ENCODE results near the gene KIAA1755. TPM values are rescaled to one million over a fixed set of nuclear protein-coding genes. Genes with fewer than 3 reads are reported as not detected.

The KIAA1755 gene
- polyA plus RNA-seq, 1 of the 3 experiments (the other 2 are of a cell fraction), result 0.54 TPM

DNA sequence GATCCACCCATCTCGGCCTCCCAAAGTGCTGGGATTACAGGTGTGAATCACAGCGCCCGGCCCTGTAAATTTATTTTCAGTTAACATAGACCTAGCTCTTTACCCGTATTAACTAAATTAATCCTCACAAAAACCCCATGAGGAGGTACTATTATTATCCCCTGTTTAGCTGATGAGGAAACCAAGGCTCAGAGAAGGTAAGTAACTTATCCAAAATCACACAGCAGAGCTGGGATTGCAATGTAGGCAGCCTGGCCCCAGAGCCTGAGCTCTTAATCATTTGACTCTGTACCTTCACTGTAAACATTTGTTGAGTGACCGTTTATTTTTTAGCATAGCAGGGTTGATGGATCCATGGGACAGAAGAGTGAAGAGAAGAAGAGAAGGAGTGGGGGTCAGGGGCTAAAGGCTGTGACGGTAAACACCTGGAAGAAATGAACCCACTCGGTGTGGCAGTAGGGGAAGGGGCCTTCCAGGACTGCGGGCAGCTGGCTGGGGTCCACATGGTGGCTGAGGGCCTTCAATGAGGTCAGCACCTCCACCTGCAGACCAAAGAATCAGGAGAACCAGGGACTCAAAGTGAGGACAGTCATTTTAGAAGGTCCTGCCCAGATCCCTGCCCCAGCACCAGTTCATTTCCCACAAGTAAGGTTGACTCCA is 35.2 kb downstream of the KIAA1755 start:
- Histone ChIP-seq H3K9ac (no peak overlapping the region), H4K20me1 (ENCODE audit: insufficient read depth) (no peaks in the 10 kb centered on the region), H3K27ac (ENCODE audit: low read depth in 2 of 2, low read length in 1 of 2) (no peak overlapping the region), H3K4me2 (no peak overlapping the region), H3K4me3 (ENCODE audit: low read depth in 2 of 2, low read length in 1 of 2) (no peak overlapping the region), H3K9me2 (no peaks in the 10 kb centered on the region), H3K79me2 (ENCODE audit: insufficient read depth) (no peaks in the 10 kb centered on the region), H3F3A (replicated peaks; ENCODE audit: insufficient read depth) (peaks cover 16% of the 10 kb centered on the region), H3K36me3 (replicated peaks in 1 of 2; ENCODE audit: control insufficient read depth in 1 of 2, insufficient read depth in 2 of 2, low read length in 1 of 2) (no peaks in the 10 kb centered on the region), H3K4me1 (ENCODE audit: control insufficient read depth in 1 of 2, insufficient read depth in 2 of 2, low read depth in 1 of 2, low read length in 1 of 2) (peaks cover 0 to 12% of the 10 kb centered on the region in 2 experiments; a peak in 1 of 4 replicates), H3K27me3 (ENCODE audit: insufficient read depth) (no peaks in the 10 kb centered on the region), H2AFZ (ENCODE audit: low read depth) (no peak overlapping the region), H3K9me3 (no peaks in the 10 kb centered on the region)
- DNase-seq, result no peak
- 81% methylated on average over 8 of the region's 8 CpGs for WGBS (ENCODE audit: low lambda C conversion rate)
- TF ChIP-seq POLR2AphosphoS5 (IDR thresholded peaks at IDR 0.05; ENCODE audit: low read depth, low read length), result no peak
- TF ChIP-seq FOSL2 (IDR thresholded peaks at IDR 0.05; ENCODE audit: borderline replicate concordance, low read depth), result no peak
- no peak for TF ChIP-seq FOXJ3 (CRISPR knock-in tag; IDR thresholded peaks at IDR 0.05)
- TF ChIP-seq SMC3 (IDR thresholded peaks at IDR 0.05; ENCODE audit: low read depth, low read length), result no peak
- TF ChIP-seq, protein P1, sequence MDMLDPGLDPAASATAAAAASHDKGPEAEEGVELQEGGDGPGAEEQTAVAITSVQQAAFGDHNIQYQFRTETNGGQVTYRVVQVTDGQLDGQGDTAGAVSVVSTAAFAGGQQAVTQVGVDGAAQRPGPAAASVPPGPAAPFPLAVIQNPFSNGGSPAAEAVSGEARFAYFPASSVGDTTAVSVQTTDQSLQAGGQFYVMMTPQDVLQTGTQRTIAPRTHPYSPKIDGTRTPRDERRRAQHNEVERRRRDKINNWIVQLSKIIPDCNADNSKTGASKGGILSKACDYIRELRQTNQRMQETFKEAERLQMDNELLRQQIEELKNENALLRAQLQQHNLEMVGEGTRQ (IDR thresholded peaks at IDR 0.05; ENCODE audit: borderline replicate concordance, low read depth, low read length), result no peak
- TF ChIP-seq, protein P2, sequence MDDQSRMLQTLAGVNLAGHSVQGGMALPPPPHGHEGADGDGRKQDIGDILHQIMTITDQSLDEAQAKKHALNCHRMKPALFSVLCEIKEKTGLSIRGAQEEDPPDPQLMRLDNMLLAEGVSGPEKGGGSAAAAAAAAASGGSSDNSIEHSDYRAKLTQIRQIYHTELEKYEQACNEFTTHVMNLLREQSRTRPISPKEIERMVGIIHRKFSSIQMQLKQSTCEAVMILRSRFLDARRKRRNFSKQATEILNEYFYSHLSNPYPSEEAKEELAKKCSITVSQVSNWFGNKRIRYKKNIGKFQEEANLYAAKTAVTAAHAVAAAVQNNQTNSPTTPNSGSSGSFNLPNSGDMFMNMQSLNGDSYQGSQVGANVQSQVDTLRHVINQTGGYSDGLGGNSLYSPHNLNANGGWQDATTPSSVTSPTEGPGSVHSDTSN (IDR thresholded peaks at IDR 0.05), result no peak
- no peak for TF ChIP-seq JUND (IDR thresholded peaks at IDR 0.05)
- no peak for TF ChIP-seq CHD2 (IDR thresholded peaks at IDR 0.05; ENCODE audit: low read length, partially characterized antibody)
- no peak for TF ChIP-seq TAF1 (IDR thresholded peaks at IDR 0.05; ENCODE audit: borderline replicate concordance, low read depth, low read length)
- TF ChIP-seq RFX5 (IDR thresholded peaks at IDR 0.05; ENCODE audit: low read length), result no peak
- no peak for TF ChIP-seq TCF12 (IDR thresholded peaks at IDR 0.05)
- TF ChIP-seq, protein P3, sequence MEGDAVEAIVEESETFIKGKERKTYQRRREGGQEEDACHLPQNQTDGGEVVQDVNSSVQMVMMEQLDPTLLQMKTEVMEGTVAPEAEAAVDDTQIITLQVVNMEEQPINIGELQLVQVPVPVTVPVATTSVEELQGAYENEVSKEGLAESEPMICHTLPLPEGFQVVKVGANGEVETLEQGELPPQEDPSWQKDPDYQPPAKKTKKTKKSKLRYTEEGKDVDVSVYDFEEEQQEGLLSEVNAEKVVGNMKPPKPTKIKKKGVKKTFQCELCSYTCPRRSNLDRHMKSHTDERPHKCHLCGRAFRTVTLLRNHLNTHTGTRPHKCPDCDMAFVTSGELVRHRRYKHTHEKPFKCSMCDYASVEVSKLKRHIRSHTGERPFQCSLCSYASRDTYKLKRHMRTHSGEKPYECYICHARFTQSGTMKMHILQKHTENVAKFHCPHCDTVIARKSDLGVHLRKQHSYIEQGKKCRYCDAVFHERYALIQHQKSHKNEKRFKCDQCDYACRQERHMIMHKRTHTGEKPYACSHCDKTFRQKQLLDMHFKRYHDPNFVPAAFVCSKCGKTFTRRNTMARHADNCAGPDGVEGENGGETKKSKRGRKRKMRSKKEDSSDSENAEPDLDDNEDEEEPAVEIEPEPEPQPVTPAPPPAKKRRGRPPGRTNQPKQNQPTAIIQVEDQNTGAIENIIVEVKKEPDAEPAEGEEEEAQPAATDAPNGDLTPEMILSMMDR (IDR thresholded peaks at IDR 0.05), result no peak
- ChIA-PET CTCF (interaction anchor here (0.6 to 18.4 kb wide), 11 partner anchors 9 to 230 kb away, joined by 3 to 725 read pairs (median 9); partner anchors contain the start of gene TGM2), POLR2A (no interaction called here)

DNA sequence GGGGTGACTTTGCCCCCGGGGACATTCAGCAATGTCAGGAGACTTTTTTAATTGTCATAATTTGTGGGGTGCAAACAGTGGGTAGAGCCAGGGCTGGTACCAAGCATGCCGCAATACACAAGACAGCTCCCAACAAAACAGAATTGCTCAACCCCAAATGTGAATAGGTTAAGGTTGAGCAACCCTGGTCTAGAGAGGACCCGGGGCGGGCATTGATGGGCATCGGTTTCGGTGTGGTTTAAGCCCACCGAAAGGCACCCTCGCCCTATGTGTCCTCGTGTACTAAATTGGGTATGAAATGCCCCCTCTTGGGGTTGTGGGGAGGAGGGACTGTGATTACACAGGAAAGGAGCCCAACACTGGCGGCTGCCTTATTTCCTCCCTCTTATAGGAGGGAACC is 36.0 kb downstream of the KIAA1755 start:
- CTCF ChIA-PET, result interaction anchor here (1.0 to 18.4 kb wide), 12 partner anchors 9 to 184 kb away, joined by 3 to 725 read pairs (median 13); no protein-coding TSS in a partner anchor
- H3K4me2 ChIP-seq, result no peak overlapping the region
- POLR2A ChIA-PET, result no interaction called here
- TF ChIP-seq TAF1 (IDR thresholded peaks at IDR 0.05; ENCODE audit: borderline replicate concordance, low read depth, low read length), result no peak
- no peak for TF ChIP-seq RCOR1 (IDR thresholded peaks at IDR 0.05; ENCODE audit: low read length)
- no peak for TF ChIP-seq SMC3 (IDR thresholded peaks at IDR 0.05; ENCODE audit: low read depth, low read length)
- TF ChIP-seq FOXM1 (IDR thresholded peaks at IDR 0.05; ENCODE audit: low read depth), result no peak
- TF ChIP-seq, protein P2 (IDR thresholded peaks at IDR 0.05), result no peak
- TF ChIP-seq, protein P4, sequence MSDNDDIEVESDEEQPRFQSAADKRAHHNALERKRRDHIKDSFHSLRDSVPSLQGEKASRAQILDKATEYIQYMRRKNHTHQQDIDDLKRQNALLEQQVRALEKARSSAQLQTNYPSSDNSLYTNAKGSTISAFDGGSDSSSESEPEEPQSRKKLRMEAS (IDR thresholded peaks at IDR 0.05; ENCODE audit: low read depth), result no peak
- no peak for TF ChIP-seq ELF1 (IDR thresholded peaks at IDR 0.05)
- TF ChIP-seq, protein P5, sequence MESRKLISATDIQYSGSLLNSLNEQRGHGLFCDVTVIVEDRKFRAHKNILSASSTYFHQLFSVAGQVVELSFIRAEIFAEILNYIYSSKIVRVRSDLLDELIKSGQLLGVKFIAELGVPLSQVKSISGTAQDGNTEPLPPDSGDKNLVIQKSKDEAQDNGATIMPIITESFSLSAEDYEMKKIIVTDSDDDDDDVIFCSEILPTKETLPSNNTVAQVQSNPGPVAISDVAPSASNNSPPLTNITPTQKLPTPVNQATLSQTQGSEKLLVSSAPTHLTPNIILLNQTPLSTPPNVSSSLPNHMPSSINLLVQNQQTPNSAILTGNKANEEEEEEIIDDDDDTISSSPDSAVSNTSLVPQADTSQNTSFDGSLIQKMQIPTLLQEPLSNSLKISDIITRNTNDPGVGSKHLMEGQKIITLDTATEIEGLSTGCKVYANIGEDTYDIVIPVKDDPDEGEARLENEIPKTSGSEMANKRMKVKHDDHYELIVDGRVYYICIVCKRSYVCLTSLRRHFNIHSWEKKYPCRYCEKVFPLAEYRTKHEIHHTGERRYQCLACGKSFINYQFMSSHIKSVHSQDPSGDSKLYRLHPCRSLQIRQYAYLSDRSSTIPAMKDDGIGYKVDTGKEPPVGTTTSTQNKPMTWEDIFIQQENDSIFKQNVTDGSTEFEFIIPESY (IDR thresholded peaks at IDR 0.05; ENCODE audit: borderline replicate concordance, low read depth), result no peak
- no peak for TF ChIP-seq GATA2 (CRISPR knock-in tag; IDR thresholded peaks at IDR 0.05)
- TF ChIP-seq TCF12 (IDR thresholded peaks at IDR 0.05), result no peak
- TF ChIP-seq JUND (IDR thresholded peaks at IDR 0.05), result no peak
- TF ChIP-seq EZH2phosphoT487 (IDR thresholded peaks at IDR 0.05; ENCODE audit: borderline replicate concordance, low read depth), result no peak
- no peak for TF ChIP-seq NFIC (IDR thresholded peaks at IDR 0.05; ENCODE audit: borderline replicate concordance)

More for the DNA sequence above, 36.0 kb downstream of the KIAA1755 start:
- no peaks in the 10 kb centered on the region for H3K9me2 ChIP-seq
- no peaks in the 10 kb centered on the region for H3K9me3 ChIP-seq
- H3K9ac ChIP-seq, result no peak overlapping the region
- peaks cover 16% of the 10 kb centered on the region for H3F3A ChIP-seq (replicated peaks; ENCODE audit: insufficient read depth)
- DNase-seq, result no peak
- H3K36me3 ChIP-seq (replicated peaks in 1 of 2; ENCODE audit: control insufficient read depth in 1 of 2, insufficient read depth in 2 of 2, low read length in 1 of 2), result no peaks in the 10 kb centered on the region
- no peak overlapping the region for H3K4me3 ChIP-seq (ENCODE audit: low read depth in 2 of 2, low read length in 1 of 2)
- peaks cover 4 to 12% of the 10 kb centered on the region in 2 experiments; a peak in 2 of 4 replicates for H3K4me1 ChIP-seq (ENCODE audit: control insufficient read depth in 1 of 2, insufficient read depth in 2 of 2, low read depth in 1 of 2, low read length in 1 of 2)
- H4K20me1 ChIP-seq (ENCODE audit: insufficient read depth), result no peaks in the 10 kb centered on the region
- H2AFZ ChIP-seq (ENCODE audit: low read depth), result no peak overlapping the region
- H3K27ac ChIP-seq (ENCODE audit: low read depth in 2 of 2, low read length in 1 of 2), result no peak overlapping the region
- no peaks in the 10 kb centered on the region for H3K79me2 ChIP-seq (ENCODE audit: insufficient read depth)
- H3K27me3 ChIP-seq (ENCODE audit: insufficient read depth), result no peaks in the 10 kb centered on the region
- WGBS (ENCODE audit: low lambda C conversion rate), result 91% methylated on average over 10 of the region's 10 CpGs

Measured in SK-N-SH (cell line).